ENCODE results near the gene PLCG2.

The PLCG2 gene

GRCh38 chr16:81907681-81908080 is 128.6 kb downstream of the PLCG2 start:
- H3K4me3 Mint-ChIP-seq, result no peak overlapping the region
- no peak for DNase-seq
- peak overlapping the region; percentile 80 for H3K27ac Mint-ChIP-seq
- H3K27me3 Mint-ChIP-seq, result no peaks in the 10 kb centered on the region
- ATAC-seq (replicated peaks), result no peak
- H3K36me3 Mint-ChIP-seq, result peaks cover 48 to 62% of the 10 kb centered on the region in 2 donors
- H3K9me3 Mint-ChIP-seq, result no peaks in the 10 kb centered on the region
- H3K4me1 Mint-ChIP-seq, result peaks cover 0 to 4% of the 10 kb centered on the region in 2 donors

GRCh38 chr16:81908466-81909262 is 129.6 kb downstream of the PLCG2 start:
- DNase-seq (no peak), ATAC-seq (replicated peaks) (no peak)
- Mint-ChIP-seq H3K36me3 (peaks cover 46 to 63% of the 10 kb centered on the region in 2 donors), H3K27ac (peak overlapping the region; percentile 80), H3K9me3 (no peaks in the 10 kb centered on the region), H3K4me3 (no peak overlapping the region), H3K4me1 (peaks cover 0 to 4% of the 10 kb centered on the region in 2 donors), H3K27me3 (no peaks in the 10 kb centered on the region)

GRCh38 chr16:81910366-81910885 is 131.3 kb downstream of the PLCG2 start:
- Mint-ChIP-seq H3K27ac (no peak overlapping the region), H3K36me3 (peaks cover 49 to 68% of the 10 kb centered on the region in 2 donors), H3K9me3 (no peaks in the 10 kb centered on the region), H3K27me3 (no peaks in the 10 kb centered on the region), H3K4me3 (no peak overlapping the region), H3K4me1 (peaks cover 4 to 5% of the 10 kb centered on the region in 2 donors)
- ATAC-seq (replicated peaks) (no peak), DNase-seq (no peak)

GRCh38 chr16:81912395-81912794 is 133.3 kb downstream of the PLCG2 start:
- Mint-ChIP-seq H3K9me3 (no peaks in the 10 kb centered on the region), H3K27ac (peak overlapping the region; percentile 25), H3K36me3 (peaks cover 58 to 70% of the 10 kb centered on the region in 2 donors), H3K4me1 (peaks cover 11 to 13% of the 10 kb centered on the region in 2 donors), H3K27me3 (no peaks in the 10 kb centered on the region), H3K4me3 (no peak overlapping the region)
- ATAC-seq (replicated peaks), result no peak
- DNase-seq, result no peak

GRCh38 chr16:81913222-81913621 is 134.1 kb downstream of the PLCG2 start:
- Mint-ChIP-seq H3K27ac (peak overlapping the region; percentile 5), H3K36me3 (peaks cover 60 to 69% of the 10 kb centered on the region in 2 donors), H3K4me3 (no peak overlapping the region), H3K9me3 (no peaks in the 10 kb centered on the region), H3K27me3 (no peaks in the 10 kb centered on the region), H3K4me1 (peaks cover 14 to 19% of the 10 kb centered on the region in 2 donors)
- no peak for ATAC-seq (replicated peaks)
- no peak for DNase-seq

GRCh38 chr16:81917375-81917774 is 138.3 kb downstream of the PLCG2 start:
- H3K4me1 Mint-ChIP-seq, result peaks cover 22 to 31% of the 10 kb centered on the region in 2 donors
- peaks cover 0 to 2% of the 10 kb centered on the region in 2 donors for H3K9me3 Mint-ChIP-seq
- ATAC-seq (replicated peaks) (peak in 1 of 2 donors; percentile 35), DNase-seq (no peak)
- H3K27ac Mint-ChIP-seq, result no peak overlapping the region
- no peaks in the 10 kb centered on the region for H3K27me3 Mint-ChIP-seq
- peaks cover 66 to 71% of the 10 kb centered on the region in 2 donors for H3K36me3 Mint-ChIP-seq
- no peak overlapping the region for H3K4me3 Mint-ChIP-seq

GRCh38 chr16:81918927-81919326 is 139.8 kb downstream of the PLCG2 start:
- no peak for DNase-seq
- Mint-ChIP-seq H3K27ac (no peak overlapping the region), H3K36me3 (peaks cover 61 to 62% of the 10 kb centered on the region in 2 donors), H3K27me3 (no peaks in the 10 kb centered on the region), H3K9me3 (peaks cover 0 to 2% of the 10 kb centered on the region in 2 donors), H3K4me3 (no peak overlapping the region), H3K4me1 (peaks cover 22 to 28% of the 10 kb centered on the region in 2 donors)
- ATAC-seq (replicated peaks), result no peak

- H3K4me1 Mint-ChIP-seq, result peaks cover 17 to 28% of the 10 kb centered on the region in 2 donors
- peak overlapping the region; percentile 7 for H3K27ac Mint-ChIP-seq
- H3K9me3 Mint-ChIP-seq, result peaks cover 0 to 2% of the 10 kb centered on the region in 2 donors
- H3K36me3 Mint-ChIP-seq, result peaks cover 51 to 60% of the 10 kb centered on the region in 2 donors
- ATAC-seq (replicated peaks), result peak; percentile 83 to 87
- no peak overlapping the region for H3K4me3 Mint-ChIP-seq
- DNase-seq, result no peak
- H3K27me3 Mint-ChIP-seq, result no peaks in the 10 kb centered on the region
Measured at GRCh38 chr16:81920498-81920897, 141.4 kb downstream of the PLCG2 start.

GRCh38 chr16:81921085-81921814 is 142.2 kb downstream of the PLCG2 start:
- H3K27me3 Mint-ChIP-seq, result no peaks in the 10 kb centered on the region
- H3K9me3 Mint-ChIP-seq, result peaks cover 0 to 2% of the 10 kb centered on the region in 2 donors
- H3K27ac Mint-ChIP-seq, result no peak overlapping the region
- peaks cover 56 to 67% of the 10 kb centered on the region in 2 donors for H3K36me3 Mint-ChIP-seq
- H3K4me1 Mint-ChIP-seq, result peaks cover 20 to 35% of the 10 kb centered on the region in 2 donors
- H3K4me3 Mint-ChIP-seq, result no peak overlapping the region
- no peak for ATAC-seq (replicated peaks)
- DNase-seq, result no peak

GRCh38 chr16:81921843-81922584 is 142.9 kb downstream of the PLCG2 start:
- no peak for ATAC-seq (replicated peaks)
- peaks cover 55 to 68% of the 10 kb centered on the region in 2 donors for H3K36me3 Mint-ChIP-seq

GRCh38 chr16:81923296-81923695 is 144.2 kb downstream of the PLCG2 start:
- H3K36me3 Mint-ChIP-seq, result peaks cover 56 to 70% of the 10 kb centered on the region in 2 donors
- H3K4me3 Mint-ChIP-seq, result no peak overlapping the region
- H3K27ac Mint-ChIP-seq, result peak overlapping the region; percentile 37
- no peaks in the 10 kb centered on the region for H3K27me3 Mint-ChIP-seq
- ATAC-seq (replicated peaks) (no peak), DNase-seq (no peak)
- peaks cover 0 to 2% of the 10 kb centered on the region in 2 donors for H3K9me3 Mint-ChIP-seq
- peaks cover 10 to 25% of the 10 kb centered on the region in 2 donors for H3K4me1 Mint-ChIP-seq

More at GRCh38 chr16:81921843-81922584, 142.9 kb downstream of the PLCG2 start:
- Mint-ChIP-seq H3K4me3 (no peak overlapping the region), H3K4me1 (peaks cover 17 to 29% of the 10 kb centered on the region in 2 donors), H3K27ac (peak overlapping the region; percentile 42), H3K27me3 (no peaks in the 10 kb centered on the region), H3K9me3 (peaks cover 0 to 2% of the 10 kb centered on the region in 2 donors)
- DNase-seq, result no peak

GRCh38 chr16:81925016-81925415 is 145.9 kb downstream of the PLCG2 start:
- peaks cover 45 to 66% of the 10 kb centered on the region in 2 donors for H3K36me3 Mint-ChIP-seq
- H3K27me3 Mint-ChIP-seq, result no peaks in the 10 kb centered on the region
- H3K4me3 Mint-ChIP-seq, result no peak overlapping the region
- no peaks in the 10 kb centered on the region for H3K9me3 Mint-ChIP-seq
- H3K27ac Mint-ChIP-seq, result peak overlapping the region; percentile 3
- ATAC-seq (replicated peaks) (no peak), DNase-seq (no peak)
- peaks cover 7 to 27% of the 10 kb centered on the region in 2 donors for H3K4me1 Mint-ChIP-seq

GRCh38 chr16:81926036-81926435 is 146.9 kb downstream of the PLCG2 start:
- DNase-seq, result no peak
- Mint-ChIP-seq H3K4me3 (no peak overlapping the region), H3K27ac (peak overlapping the region; percentile 86), H3K36me3 (peaks cover 39 to 65% of the 10 kb centered on the region in 2 donors), H3K4me1 (peaks cover 2 to 19% of the 10 kb centered on the region in 2 donors), H3K9me3 (no peaks in the 10 kb centered on the region), H3K27me3 (no peaks in the 10 kb centered on the region)
- ATAC-seq (replicated peaks), result no peak
